Rectal smooth muscle tissue (tissue), 1 donor: ENCODE data around the gene CPTP.
"Not testable (repeated sequence)": the region's sequence is repeated elsewhere in the genome, so short reads cannot be mapped to it uniquely, and the experiment has no call there.

Source experiments
- H3K27ac ChIP-seq: one replicate; pipeline ENCODE4 v1.7.0; 2013; ENCODE audit warnings: low read depth, low read length, inconsistent platforms
- H3K27me3 ChIP-seq: one replicate; pipeline ENCODE4 v1.7.0; 2013; ENCODE audit warnings: low read length; ENCODE audit not compliant: control insufficient read depth, insufficient read depth
- H3K36me3 ChIP-seq: one replicate; pipeline ENCODE4 v1.7.0; 2013; ENCODE audit warnings: low read length; ENCODE audit not compliant: control insufficient read depth, insufficient read depth
- H3K4me1 ChIP-seq: one replicate; pipeline ENCODE4 v1.7.0; 2013; ENCODE audit warnings: low read length; ENCODE audit not compliant: control insufficient read depth, insufficient read depth
- H3K4me3 ChIP-seq: one replicate; pipeline ENCODE4 v1.7.0; 2013; ENCODE audit warnings: low read length
- H3K9ac ChIP-seq: one replicate; pipeline ENCODE4 v1.7.0; 2013; ENCODE audit warnings: low read length

CPTP gene

GRCh38 chr1:1312450-1313314 lies 11.9 kb upstream of the CPTP start:
- H3K36me3 ChIP-seq = peaks cover 20% of the 10 kb centered on the region
- H3K4me3 ChIP-seq = no peak overlapping the region
- H3K27me3 ChIP-seq = no peaks in the 10 kb centered on the region
- H3K27ac ChIP-seq = no peak overlapping the region
- no peak overlapping the region for H3K9ac ChIP-seq
- peaks cover 9% of the 10 kb centered on the region for H3K4me1 ChIP-seq

GRCh38 chr1:1313500-1314236 lies 10.9 kb upstream of the CPTP start:
- H3K9ac ChIP-seq = no peak overlapping the region
- peaks cover 20% of the 10 kb centered on the region for H3K36me3 ChIP-seq
- no peak overlapping the region for H3K4me3 ChIP-seq
- H3K27me3 ChIP-seq = no peaks in the 10 kb centered on the region
- H3K27ac ChIP-seq = no peak overlapping the region
- peaks cover 11% of the 10 kb centered on the region for H3K4me1 ChIP-seq

GRCh38 chr1:1314237-1314586 lies 10.4 kb upstream of the CPTP start:
- H3K36me3 ChIP-seq = peaks cover 22% of the 10 kb centered on the region
- no peak overlapping the region for H3K27ac ChIP-seq
- H3K4me3 ChIP-seq = no peak overlapping the region
- H3K27me3 ChIP-seq = no peaks in the 10 kb centered on the region
- H3K9ac ChIP-seq = no peak overlapping the region
- H3K4me1 ChIP-seq = peaks cover 13% of the 10 kb centered on the region

GRCh38 chr1:1314678-1315335 lies 9.8 kb upstream of the CPTP start:
- Histone ChIP-seq H3K36me3 (peaks cover 27% of the 10 kb centered on the region), H3K27ac (no peak overlapping the region), H3K9ac (no peak overlapping the region), H3K27me3 (no peaks in the 10 kb centered on the region), H3K4me3 (no peak overlapping the region), H3K4me1 (peaks cover 8% of the 10 kb centered on the region)

- peaks cover 31% of the 10 kb centered on the region for H3K36me3 ChIP-seq
- no peak overlapping the region for H3K9ac ChIP-seq
- H3K27me3 ChIP-seq = no peaks in the 10 kb centered on the region
- no peak overlapping the region for H3K4me3 ChIP-seq
- no peak overlapping the region for H3K27ac ChIP-seq
- peaks cover 8% of the 10 kb centered on the region for H3K4me1 ChIP-seq
Observed at GRCh38 chr1:1315435-1315954, 9.1 kb upstream of the CPTP start.

GRCh38 chr1:1316199-1316598 lies 8.4 kb upstream of the CPTP start:
- H3K4me1 ChIP-seq, H3K4me3 ChIP-seq, H3K9ac ChIP-seq, H3K27ac ChIP-seq, H3K27me3 ChIP-seq: not testable (repeated sequence)
- H3K36me3 ChIP-seq = peaks cover 31% of the 10 kb centered on the region

- peaks cover 10% of the 10 kb centered on the region for H3K4me1 ChIP-seq
- no peak overlapping the region for H3K4me3 ChIP-seq
- peaks cover 27% of the 10 kb centered on the region for H3K36me3 ChIP-seq
- peak overlapping the region; percentile 81 for H3K27ac ChIP-seq
- no peak overlapping the region for H3K9ac ChIP-seq
- no peaks in the 10 kb centered on the region for H3K27me3 ChIP-seq
Observed at GRCh38 chr1:1317420-1317819, 7.2 kb upstream of the CPTP start.

- Histone ChIP-seq H3K27ac (peak overlapping the region; percentile 81), H3K9ac (no peak overlapping the region), H3K36me3 (peaks cover 22% of the 10 kb centered on the region), H3K27me3 (no peaks in the 10 kb centered on the region), H3K4me1 (peaks cover 13% of the 10 kb centered on the region), H3K4me3 (no peak overlapping the region)
Observed at GRCh38 chr1:1318131-1318652, 6.4 kb upstream of the CPTP start.

- Histone ChIP-seq H3K4me1 (peaks cover 13% of the 10 kb centered on the region), H3K27ac (peak overlapping the region; percentile 7), H3K4me3 (no peak overlapping the region), H3K36me3 (peaks cover 22% of the 10 kb centered on the region), H3K27me3 (no peaks in the 10 kb centered on the region), H3K9ac (no peak overlapping the region)
Observed at GRCh38 chr1:1318777-1319645, 5.6 kb upstream of the CPTP start.

GRCh38 chr1:1319646-1319941 lies 5.0 kb upstream of the CPTP start:
- H3K27me3 ChIP-seq = no peaks in the 10 kb centered on the region
- peaks cover 16% of the 10 kb centered on the region for H3K36me3 ChIP-seq
- H3K9ac ChIP-seq = no peak overlapping the region
- no peak overlapping the region for H3K4me3 ChIP-seq
- H3K27ac ChIP-seq = no peak overlapping the region
- H3K4me1 ChIP-seq = peaks cover 13% of the 10 kb centered on the region

- Histone ChIP-seq H3K9ac (no peak overlapping the region), H3K27me3 (no peaks in the 10 kb centered on the region), H3K4me1 (peaks cover 19% of the 10 kb centered on the region), H3K36me3 (peaks cover 14% of the 10 kb centered on the region), H3K4me3 (no peak overlapping the region), H3K27ac (no peak overlapping the region)
Observed at GRCh38 chr1:1320666-1321448, 3.7 kb upstream of the CPTP start.
